Activated CD8-positive, alpha-beta memory T cell treated with anti-CD3 and anti-CD28 coated beads, Interleukin-2, amount 10 ng/mL, durations not matched to agents 7 days and 5 days (primary cell): ENCODE data around the gene SPG11. TPM values are rescaled to one million over a fixed set of nuclear protein-coding genes. Genes with fewer than 3 reads are reported as not detected.
A peak's percentile ranks its signal among the peaks of the same experiment; 100 is the strongest.
"Not testable (repeated sequence)": the region's sequence is repeated elsewhere in the genome, so short reads cannot be mapped to it uniquely, and the experiment has no call there.

Source experiments
- ATAC-seq: fragments of 150-1000 bp; cut with Tn5 transposase; one replicate; pipeline ENCODE4 v1.10.0; 2021; ENCODE audit warnings: moderate library complexity
- CTCF ChIA-PET: fragments of 350-600 bp; sonication (Branson Sonifier 250); formaldehyde crosslinking; loops from one replicate; lab custom pipeline; 2021; ENCODE audit warnings: antibody characterized with exemption; lab: Charles Lee
- DNase-seq: peaks from one replicate; pipeline ENCODE4 v3.0.0-alpha.2; 2020
- H3K27ac Mint-ChIP-seq: one replicate; pipeline ENCODE4 v1.8.0; 2021; ENCODE audit warnings: mild to moderate bottlenecking, mixed read lengths
- H3K27me3 Mint-ChIP-seq: one replicate; pipeline ENCODE4 v1.8.0; 2021; ENCODE audit warnings: mixed read lengths
- H3K36me3 Mint-ChIP-seq: one replicate; pipeline ENCODE4 v1.8.0; 2021; ENCODE audit warnings: mild to moderate bottlenecking, mixed read lengths
- H3K4me1 Mint-ChIP-seq: one replicate; pipeline ENCODE4 v1.8.0; 2021; ENCODE audit warnings: mixed read lengths
- H3K4me3 Mint-ChIP-seq: one replicate; pipeline ENCODE4 v1.8.0; 2021; ENCODE audit warnings: mild to moderate bottlenecking, moderate library complexity, mixed read lengths
- H3K9me3 Mint-ChIP-seq: one replicate; pipeline ENCODE4 v1.8.0; 2022; ENCODE audit warnings: low read depth, mixed read lengths
- total RNA-seq, 2 experiments: library from RNA; stranded (reverse); gene quantifications; one replicate each; pipeline ENCODE4 v1.2.3, GENCODE V29; 2021

Gene SPG11
- total RNA-seq, result 10 to 100 TPM; 76.7 to 95.8 TPM

- peak; percentile 99 for DNase-seq
- H3K27me3 Mint-ChIP-seq, result no peaks in the 10 kb centered on the region
- peaks cover 53% of the 10 kb centered on the region for H3K4me1 Mint-ChIP-seq
- H3K36me3 Mint-ChIP-seq, result peaks cover 15% of the 10 kb centered on the region
- ATAC-seq, result peak; percentile 82
- H3K9me3 Mint-ChIP-seq, result no peaks in the 10 kb centered on the region
- CTCF ChIA-PET, result interaction anchor here (0.6 to 6.9 kb wide), 32 partner anchors 9 to 236 kb away, joined by 3 to 232 read pairs (median 6); partner anchors contain the start of genes B2M, PATL2 and TRIM69
- H3K27ac Mint-ChIP-seq, result peak within 1 kb of the TSS; percentile 97
- peak within 1 kb of the TSS; percentile 99 for H3K4me3 Mint-ChIP-seq
Observed at GRCh38 chr15:44663410-44664308, at the start of gene SPG11. Gene SPG11 (minus strand): TSS chr15:44663662. CDS start chr15:44663647, 15 bp downstream.

DNA sequence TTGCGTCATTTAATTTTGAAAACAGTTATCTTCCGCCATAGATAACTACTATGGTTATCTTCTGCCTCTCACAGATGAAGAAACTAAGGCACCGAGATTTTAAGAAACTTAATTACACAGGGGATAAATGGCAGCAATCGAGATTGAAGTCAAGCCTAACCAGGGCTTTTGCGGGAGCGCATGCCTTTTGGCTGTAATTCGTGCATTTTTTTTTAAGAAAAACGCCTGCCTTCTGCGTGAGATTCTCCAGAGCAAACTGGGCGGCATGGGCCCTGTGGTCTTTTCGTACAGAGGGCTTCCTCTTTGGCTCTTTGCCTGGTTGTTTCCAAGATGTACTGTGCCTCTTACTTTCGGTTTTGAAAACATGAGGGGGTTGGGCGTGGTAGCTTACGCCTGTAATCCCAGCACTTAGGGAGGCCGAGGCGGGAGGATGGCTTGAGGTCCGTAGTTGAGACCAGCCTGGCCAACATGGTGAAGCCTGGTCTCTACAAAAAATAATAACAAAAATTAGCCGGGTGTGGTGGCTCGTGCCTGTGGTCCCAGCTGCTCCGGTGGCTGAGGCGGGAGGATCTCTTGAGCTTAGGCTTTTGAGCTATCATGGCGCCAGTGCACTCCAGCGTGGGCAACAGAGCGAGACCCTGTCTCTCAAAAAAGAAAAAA lies 49.0 kb upstream of the SPG11 start:
- peak overlapping the region; percentile 100 for H3K27ac Mint-ChIP-seq
- peak overlapping the region; percentile 95 for H3K4me3 Mint-ChIP-seq
- no peaks in the 10 kb centered on the region for H3K27me3 Mint-ChIP-seq
- peaks cover 50% of the 10 kb centered on the region for H3K4me1 Mint-ChIP-seq
- CTCF ChIA-PET, result interaction anchor here (2.4 to 11.9 kb wide), 4 partner anchors 16 to 47 kb away, joined by 35 to 232 read pairs (median 116); partner anchors contain the start of genes SPG11 and TRIM69
- H3K9me3 Mint-ChIP-seq, result no peaks in the 10 kb centered on the region
- peak; percentile 80 for DNase-seq
- peaks cover 77% of the 10 kb centered on the region for H3K36me3 Mint-ChIP-seq
- ATAC-seq, result peak; percentile 17

DNA sequence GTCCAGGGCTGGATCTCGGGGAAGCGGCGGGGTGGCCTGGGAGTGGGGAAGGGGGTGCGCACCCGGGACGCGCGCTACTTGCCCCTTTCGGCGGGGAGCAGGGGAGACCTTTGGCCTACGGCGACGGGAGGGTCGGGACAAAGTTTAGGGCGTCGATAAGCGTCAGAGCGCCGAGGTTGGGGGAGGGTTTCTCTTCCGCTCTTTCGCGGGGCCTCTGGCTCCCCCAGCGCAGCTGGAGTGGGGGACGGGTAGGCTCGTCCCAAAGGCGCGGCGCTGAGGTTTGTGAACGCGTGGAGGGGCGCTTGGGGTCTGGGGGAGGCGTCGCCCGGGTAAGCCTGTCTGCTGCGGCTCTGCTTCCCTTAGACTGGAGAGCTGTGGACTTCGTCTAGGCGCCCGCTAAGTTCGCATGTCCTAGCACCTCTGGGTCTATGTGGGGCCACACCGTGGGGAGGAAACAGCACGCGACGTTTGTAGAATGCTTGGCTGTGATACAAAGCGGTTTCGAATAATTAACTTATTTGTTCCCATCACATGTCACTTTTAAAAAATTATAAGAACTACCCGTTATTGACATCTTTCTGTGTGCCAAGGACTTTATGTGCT lies 48.4 kb upstream of the SPG11 start:
- CTCF ChIA-PET, result interaction anchor here (1.0 to 11.9 kb wide), 12 partner anchors 13 to 51 kb away, joined by 3 to 232 read pairs (median 5); partner anchors contain the start of genes SPG11 and TRIM69
- Mint-ChIP-seq H3K4me1 (peaks cover 45% of the 10 kb centered on the region), H3K27me3 (no peaks in the 10 kb centered on the region), H3K9me3 (no peaks in the 10 kb centered on the region), H3K4me3 (peak overlapping the region; percentile 95), H3K27ac (peak overlapping the region; percentile 100), H3K36me3 (peaks cover 75% of the 10 kb centered on the region)
- ATAC-seq (peak; percentile 35), DNase-seq (peak; percentile 82)

GRCh38 chr15:44711096-44711742 lies 47.8 kb upstream of the SPG11 start, which contains the start of the genes B2M and PATL2:
Gene B2M (plus strand): TSS chr15:44711517. CDS start chr15:44711547, 30 bp downstream.
Gene PATL2 (minus strand): TSS chr15:44711323. CDS start chr15:44676490, 34,833 bp downstream.
- Mint-ChIP-seq H3K36me3 (peaks cover 69% of the 10 kb centered on the region), H3K4me3 (peak within 1 kb of the TSS; percentile 95), H3K9me3 (no peaks in the 10 kb centered on the region), H3K27me3 (no peaks in the 10 kb centered on the region), H3K27ac (peak within 1 kb of the TSS; percentile 100), H3K4me1 (peaks cover 39% of the 10 kb centered on the region)
- CTCF ChIA-PET, result interaction anchor here (0.7 to 11.9 kb wide), 14 partner anchors 12 to 50 kb away, joined by 3 to 232 read pairs (median 4); partner anchors contain the start of genes SPG11 and TRIM69
- ATAC-seq, result peak; percentile 76
- DNase-seq, result peak; percentile 96

DNA sequence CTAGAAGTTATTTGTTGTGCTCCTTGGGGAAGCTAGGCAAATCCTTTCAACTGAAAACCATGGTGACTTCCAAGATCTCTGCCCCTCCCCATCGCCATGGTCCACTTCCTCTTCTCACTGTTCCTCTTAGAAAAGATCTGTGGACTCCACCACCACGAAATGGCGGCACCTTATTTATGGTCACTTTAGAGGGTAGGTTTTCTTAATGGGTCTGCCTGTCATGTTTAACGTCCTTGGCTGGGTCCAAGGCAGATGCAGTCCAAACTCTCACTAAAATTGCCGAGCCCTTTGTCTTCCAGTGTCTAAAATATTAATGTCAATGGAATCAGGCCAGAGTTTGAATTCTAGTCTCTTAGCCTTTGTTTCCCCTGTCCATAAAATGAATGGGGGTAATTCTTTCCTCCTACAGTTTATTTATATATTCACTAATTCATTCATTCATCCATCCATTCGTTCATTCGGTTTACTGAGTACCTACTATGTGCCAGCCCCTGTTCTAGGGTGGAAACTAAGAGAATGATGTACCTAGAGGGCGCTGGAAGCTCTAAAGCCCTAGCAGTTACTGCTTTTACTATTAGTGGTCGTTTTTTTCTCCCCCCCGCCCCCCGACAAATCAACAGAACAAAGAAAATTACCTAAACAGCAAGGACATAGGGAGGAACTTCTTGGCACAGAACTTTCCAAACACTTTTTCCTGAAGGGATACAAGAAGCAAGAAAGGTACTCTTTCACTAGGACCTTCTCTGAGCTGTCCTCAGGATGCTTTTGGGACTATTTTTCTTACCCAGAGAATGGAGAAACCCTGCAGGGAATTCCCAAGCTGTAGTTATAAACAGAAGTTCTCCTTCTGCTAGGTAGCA lies 47.0 kb upstream of the SPG11 start:
- Mint-ChIP-seq H3K27me3 (no peaks in the 10 kb centered on the region), H3K9me3 (peaks cover under 1% of the 10 kb centered on the region), H3K36me3 (peaks cover 65% of the 10 kb centered on the region), H3K4me1 (peaks cover 31% of the 10 kb centered on the region), H3K4me3 (peak overlapping the region; percentile 95), H3K27ac (peak overlapping the region; percentile 100)
- peak; percentile 6 for ATAC-seq
- CTCF ChIA-PET, result interaction anchor here (0.6 to 11.9 kb wide), 17 partner anchors 12 to 58 kb away, joined by 3 to 232 read pairs (median 4); partner anchors contain the start of genes SPG11 and TRIM69
- peak; percentile 76 for DNase-seq

DNA sequence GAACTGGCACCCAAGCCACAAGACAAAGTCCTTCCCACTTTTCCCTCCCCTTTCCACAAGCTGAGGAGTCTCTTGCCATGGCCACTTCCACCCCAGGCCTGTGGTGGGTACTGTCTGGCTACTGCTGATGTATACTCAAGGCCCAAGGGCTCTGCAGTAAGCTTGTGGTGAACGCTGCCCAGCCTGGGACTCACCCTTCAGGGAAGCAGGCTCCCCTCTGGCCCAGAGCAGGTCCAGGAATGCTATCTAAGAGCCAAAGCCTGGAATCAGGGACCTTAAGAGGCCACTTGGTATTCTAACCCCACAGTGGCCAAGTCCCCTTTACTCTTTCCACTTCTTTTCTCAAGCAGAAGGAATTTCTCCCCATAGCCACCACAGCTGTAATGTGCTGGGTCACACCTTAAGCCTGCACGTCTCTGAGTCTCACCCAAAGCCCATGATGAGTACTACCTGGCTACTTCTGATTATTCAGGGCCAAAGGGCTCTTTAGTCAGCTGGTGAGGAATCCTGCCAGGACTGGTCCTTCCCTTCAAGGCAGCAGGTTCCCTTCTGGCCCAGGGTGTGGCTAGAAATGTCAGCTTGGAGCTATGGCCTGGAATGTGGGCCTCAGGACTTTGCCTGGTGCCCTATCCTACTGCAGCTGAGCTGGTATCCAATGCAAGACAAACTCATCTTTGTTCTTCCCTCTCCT lies 43.6 kb upstream of the SPG11 start:
- DNase-seq (no peak), ATAC-seq (no peak)
- H3K36me3 Mint-ChIP-seq, result peaks cover 59% of the 10 kb centered on the region
- peaks cover 12% of the 10 kb centered on the region for H3K9me3 Mint-ChIP-seq
- H3K4me3 Mint-ChIP-seq, result no peak overlapping the region
- no peaks in the 10 kb centered on the region for H3K27me3 Mint-ChIP-seq
- CTCF ChIA-PET, result interaction anchor here (1.1 to 11.9 kb wide), 4 partner anchors 8 to 42 kb away, joined by 3 to 232 read pairs (median 4); partner anchors contain the start of gene SPG11
- H3K4me1 Mint-ChIP-seq, result peaks cover 21% of the 10 kb centered on the region
- H3K27ac Mint-ChIP-seq, result no peak overlapping the region

DNA sequence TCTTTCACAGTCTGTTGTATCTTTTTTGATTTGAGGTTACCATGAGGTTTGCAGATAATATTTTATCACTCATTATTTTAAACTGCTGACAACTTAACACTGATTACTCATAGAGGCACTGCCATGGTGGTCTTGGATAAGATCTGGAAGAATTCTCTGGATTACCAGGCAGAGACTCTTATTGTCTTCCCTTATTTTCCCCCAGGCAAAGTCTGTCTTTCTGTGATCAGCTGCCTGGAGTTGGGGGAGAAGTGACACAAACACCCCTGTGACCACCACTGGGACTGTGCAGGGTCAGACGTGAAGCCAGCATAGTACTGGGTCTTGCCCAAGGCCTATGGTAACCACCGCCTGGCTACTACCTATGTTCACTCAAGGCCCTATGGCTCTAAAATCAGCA lies 42.9 kb upstream of the SPG11 start:
- Mint-ChIP-seq H3K27ac (no peak overlapping the region), H3K27me3 (no peaks in the 10 kb centered on the region), H3K9me3 (peaks cover 13% of the 10 kb centered on the region), H3K36me3 (peaks cover 58% of the 10 kb centered on the region), H3K4me3 (no peak overlapping the region), H3K4me1 (peaks cover 25% of the 10 kb centered on the region)
- DNase-seq, result no peak
- CTCF ChIA-PET, result interaction anchor here (1.1 to 11.9 kb wide), 2 partner anchors 14 to 41 kb away, joined by 3 to 232 read pairs; partner anchors contain the start of gene SPG11
- no peak for ATAC-seq

GRCh38 chr15:44705986-44706385 lies 42.5 kb upstream of the SPG11 start:
- Mint-ChIP-seq H3K9me3 (peaks cover 13% of the 10 kb centered on the region), H3K4me1 (peaks cover 27% of the 10 kb centered on the region), H3K27me3 (no peaks in the 10 kb centered on the region), H3K36me3 (peaks cover 58% of the 10 kb centered on the region), H3K4me3 (no peak overlapping the region), H3K27ac (no peak overlapping the region)
- ATAC-seq (no peak), DNase-seq (no peak)
- CTCF ChIA-PET, result interaction anchor here (1.1 to 11.9 kb wide), 3 partner anchors 13 to 41 kb away, joined by 3 to 232 read pairs (median 3); partner anchors contain the start of genes SPG11 and TRIM69

DNA sequence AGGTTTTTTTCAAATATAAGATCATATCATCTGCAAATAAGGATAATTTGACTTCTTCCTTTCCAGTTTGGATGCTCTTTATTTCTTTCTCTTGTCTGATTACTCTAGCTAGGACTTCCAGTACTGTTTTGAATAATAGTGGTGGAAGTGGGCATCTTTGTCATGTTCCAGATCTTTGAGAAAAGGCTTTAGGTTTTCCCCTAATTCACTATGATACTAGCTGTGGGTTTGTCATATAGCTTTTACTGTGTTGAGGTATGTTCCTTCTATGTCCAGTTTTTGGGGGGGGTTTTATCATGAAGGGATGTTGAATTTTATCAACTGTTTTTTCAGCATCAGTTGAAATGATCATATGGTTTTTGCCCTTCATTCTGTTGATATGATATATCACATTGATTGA lies 37.2 kb upstream of the SPG11 start:
- H3K27ac Mint-ChIP-seq, result not testable (repeated sequence)
- peaks cover 48% of the 10 kb centered on the region for H3K36me3 Mint-ChIP-seq

DNA sequence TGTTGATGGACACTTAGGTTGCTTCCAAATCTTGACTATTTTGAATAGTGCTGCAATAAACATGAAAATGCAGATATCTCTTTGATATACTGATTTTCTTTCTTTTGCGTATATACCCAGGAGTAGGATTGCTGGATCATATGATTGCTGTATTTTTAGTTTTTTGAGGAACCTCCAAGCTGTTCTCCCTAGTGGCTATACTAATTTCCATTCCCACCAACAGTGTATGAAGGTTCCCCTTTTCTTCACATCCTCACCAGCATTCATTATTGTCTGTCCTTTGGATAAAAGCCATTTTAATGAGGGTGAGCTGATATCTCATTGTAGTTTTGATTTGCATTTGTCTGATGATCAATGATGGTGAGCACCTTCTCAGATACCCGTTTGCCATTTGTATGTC lies 35.2 kb upstream of the SPG11 start:
- no peak overlapping the region for H3K4me3 Mint-ChIP-seq
- CTCF ChIA-PET, result interaction anchor here (0.5 to 1.1 kb wide), 6 partner anchors 9 to 36 kb away, joined by 3 to 5 read pairs (median 3); partner anchors contain the start of genes B2M, PATL2 and SPG11
- no peak overlapping the region for H3K27ac Mint-ChIP-seq
- peaks cover 9% of the 10 kb centered on the region for H3K9me3 Mint-ChIP-seq
- no peak for ATAC-seq
- H3K4me1 Mint-ChIP-seq, result peaks cover 22% of the 10 kb centered on the region
- peaks cover 5% of the 10 kb centered on the region for H3K27me3 Mint-ChIP-seq
- no peak for DNase-seq
- H3K36me3 Mint-ChIP-seq, result peaks cover 34% of the 10 kb centered on the region

More for the DNA sequence above, 37.2 kb upstream of the SPG11 start:
- not testable (repeated sequence) for ATAC-seq, H3K27me3 Mint-ChIP-seq, DNase-seq, H3K4me3 Mint-ChIP-seq
- H3K4me1 Mint-ChIP-seq, result peaks cover 15% of the 10 kb centered on the region
- peaks cover 13% of the 10 kb centered on the region for H3K9me3 Mint-ChIP-seq
- CTCF ChIA-PET, result interaction anchor here (1.3 to 1.7 kb wide), 2 partner anchors 9 to 31 kb away, joined by 4 to 7 read pairs; no protein-coding TSS in a partner anchor

DNA sequence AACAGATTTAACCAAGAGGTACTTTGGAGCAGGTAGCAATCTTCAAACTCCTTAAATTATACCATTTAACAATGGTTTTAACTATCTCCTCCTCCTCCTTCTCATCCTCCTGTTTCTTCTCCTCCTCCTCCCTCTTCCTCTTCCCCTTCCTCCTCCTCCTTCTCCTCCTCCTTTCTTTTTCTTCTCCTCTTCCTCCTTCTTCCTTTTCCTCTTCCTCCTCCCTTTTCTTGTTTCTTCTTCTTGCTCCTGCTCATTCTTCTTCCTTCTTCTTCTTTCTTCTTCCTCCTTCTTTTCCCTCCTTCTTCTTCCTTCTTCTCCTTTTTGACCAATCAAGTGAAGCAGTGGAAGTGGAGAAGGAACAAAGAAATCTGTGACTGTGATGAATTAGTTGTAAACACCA lies 33.6 kb upstream of the SPG11 start:
- CTCF ChIA-PET, result interaction anchor here (3.0 to 3.1 kb wide), 2 partner anchors 19 to 33 kb away, joined by 10 to 16 read pairs; partner anchors contain the start of gene SPG11

More for the DNA sequence above, 33.6 kb upstream of the SPG11 start:
- Mint-ChIP-seq H3K4me3 (no peak overlapping the region), H3K36me3 (peaks cover 21% of the 10 kb centered on the region), H3K9me3 (peaks cover under 1% of the 10 kb centered on the region), H3K27ac (no peak overlapping the region), H3K4me1 (peaks cover 20% of the 10 kb centered on the region), H3K27me3 (peaks cover 5% of the 10 kb centered on the region)
- DNase-seq (no peak), ATAC-seq (no peak)
